ENCODE measurements around the gene SLC9B2. TPM values are rescaled to one million over a fixed set of nuclear protein-coding genes. Genes with fewer than 3 reads are reported as not detected.

The SLC9B2 gene
- 16.5 TPM for polyA plus RNA-seq (2012; ENCODE audit: missing spikeins)

- DNase-seq (ENCODE audit: insufficient read length) (no peak), FAIRE-seq (no peak)
- no peak; the same call in 1 of the 2 replicates for TF ChIP-seq POLR2A (IDR thresholded peaks at IDR 0.05; ENCODE audit: low read depth, low read length)
- no peak; the same call in 1 of the 2 replicates for TF ChIP-seq TAF1 (IDR thresholded peaks at IDR 0.05; ENCODE audit: borderline replicate concordance, low read depth, low read length)
- no peak for TF ChIP-seq POLR2AphosphoS5 (IDR thresholded peaks at IDR 0.05; ENCODE audit: low read depth, low read length)
These were observed at the start of gene SLC9B2 for GRCh38 chr4:103076747-103077347. Gene SLC9B2, minus strand, starts transcription at chr4:103076761. Its CDS starts 9,211 bp downstream, at chr4:103067550.

- no peak for TF ChIP-seq TAF1 (IDR thresholded peaks at IDR 0.05; ENCODE audit: borderline replicate concordance, low read depth, low read length)
- DNase-seq (ENCODE audit: insufficient read length) (no peak), FAIRE-seq (no peak)
These were observed 49.6 kb upstream of the SLC9B2 start for GRCh38 chr4:103126126-103126525.

GRCh38 chr4:103123114-103123513 lies 46.6 kb upstream of the SLC9B2 start:
- TF ChIP-seq POLR2A (IDR thresholded peaks at IDR 0.05; ENCODE audit: low read depth, low read length), result no peak
- no peak for TF ChIP-seq TAF1 (IDR thresholded peaks at IDR 0.05; ENCODE audit: borderline replicate concordance, low read depth, low read length)
- no peak for TF ChIP-seq POLR2AphosphoS5 (IDR thresholded peaks at IDR 0.05; ENCODE audit: low read depth, low read length)
- FAIRE-seq, result no peak

GRCh38 chr4:103118166-103118565 lies 41.6 kb upstream of the SLC9B2 start:
- FAIRE-seq, result no peak

More at GRCh38 chr4:103123114-103123513, 46.6 kb upstream of the SLC9B2 start:
- DNase-seq (ENCODE audit: insufficient read length), result no peak

GRCh38 chr4:103111598-103111997 lies 35.0 kb upstream of the SLC9B2 start:
- FAIRE-seq (peak; percentile 53), DNase-seq (ENCODE audit: insufficient read length) (no peak)
- TF ChIP-seq POLR2AphosphoS5 (IDR thresholded peaks at IDR 0.05; ENCODE audit: low read depth, low read length) (no peak), TAF1 (IDR thresholded peaks at IDR 0.05; ENCODE audit: borderline replicate concordance, low read depth, low read length) (no peak), POLR2A (IDR thresholded peaks at IDR 0.05; ENCODE audit: low read depth, low read length) (no peak)

More at GRCh38 chr4:103118166-103118565, 41.6 kb upstream of the SLC9B2 start:
- TF ChIP-seq TAF1 (IDR thresholded peaks at IDR 0.05; ENCODE audit: borderline replicate concordance, low read depth, low read length) (no peak), POLR2A (IDR thresholded peaks at IDR 0.05; ENCODE audit: low read depth, low read length) (no peak), POLR2AphosphoS5 (IDR thresholded peaks at IDR 0.05; ENCODE audit: low read depth, low read length) (no peak)
- DNase-seq (ENCODE audit: insufficient read length), result no peak

- DNase-seq (ENCODE audit: insufficient read length), result no peak
- FAIRE-seq, result no peak
- no peak for TF ChIP-seq TAF1 (IDR thresholded peaks at IDR 0.05; ENCODE audit: borderline replicate concordance, low read depth, low read length)
- no peak for TF ChIP-seq POLR2A (IDR thresholded peaks at IDR 0.05; ENCODE audit: low read depth, low read length)
- TF ChIP-seq POLR2AphosphoS5 (IDR thresholded peaks at IDR 0.05; ENCODE audit: low read depth, low read length), result no peak
These were observed 32.0 kb upstream of the SLC9B2 start for GRCh38 chr4:103108542-103108941.

- peak; percentile 30 for FAIRE-seq
These were observed 29.2 kb upstream of the SLC9B2 start for GRCh38 chr4:103105558-103106356.

GRCh38 chr4:103104886-103105285 lies 28.3 kb upstream of the SLC9B2 start:
- DNase-seq (ENCODE audit: insufficient read length) (no peak), FAIRE-seq (no peak)
- TF ChIP-seq POLR2A (IDR thresholded peaks at IDR 0.05; ENCODE audit: low read depth, low read length) (no peak), POLR2AphosphoS5 (IDR thresholded peaks at IDR 0.05; ENCODE audit: low read depth, low read length) (no peak), TAF1 (IDR thresholded peaks at IDR 0.05; ENCODE audit: borderline replicate concordance, low read depth, low read length) (no peak)

More at GRCh38 chr4:103105558-103106356, 29.2 kb upstream of the SLC9B2 start:
- no peak for TF ChIP-seq TAF1 (IDR thresholded peaks at IDR 0.05; ENCODE audit: borderline replicate concordance, low read depth, low read length)
- TF ChIP-seq POLR2A (IDR thresholded peaks at IDR 0.05; ENCODE audit: low read depth, low read length), result no peak
- no peak for TF ChIP-seq POLR2AphosphoS5 (IDR thresholded peaks at IDR 0.05; ENCODE audit: low read depth, low read length)
- DNase-seq (ENCODE audit: insufficient read length), result no peak

- no peak for FAIRE-seq
- no peak for TF ChIP-seq POLR2AphosphoS5 (IDR thresholded peaks at IDR 0.05; ENCODE audit: low read depth, low read length)
- TF ChIP-seq POLR2A (IDR thresholded peaks at IDR 0.05; ENCODE audit: low read depth, low read length), result no peak
- no peak for TF ChIP-seq TAF1 (IDR thresholded peaks at IDR 0.05; ENCODE audit: borderline replicate concordance, low read depth, low read length)
These were observed 24.1 kb upstream of the SLC9B2 start for GRCh38 chr4:103100691-103101090.

GRCh38 chr4:103099691-103100392 lies 23.3 kb upstream of the SLC9B2 start, which contains the start of gene BDH2:
Gene BDH2, minus strand, starts transcription at chr4:103099834. Its CDS starts 3,580 bp downstream, at chr4:103096254.
- DNase-seq (ENCODE audit: insufficient read length) (no peak), FAIRE-seq (peak; percentile 88)
- TF ChIP-seq TAF1 (IDR thresholded peaks at IDR 0.05; ENCODE audit: borderline replicate concordance, low read depth, low read length), result no peak
- no peak for TF ChIP-seq POLR2AphosphoS5 (IDR thresholded peaks at IDR 0.05; ENCODE audit: low read depth, low read length)
- TF ChIP-seq POLR2A (IDR thresholded peaks at IDR 0.05; ENCODE audit: low read depth, low read length), result no peak

More at GRCh38 chr4:103100691-103101090, 24.1 kb upstream of the SLC9B2 start:
- DNase-seq (ENCODE audit: insufficient read length), result no peak

GRCh38 chr4:103098756-103099440 lies 22.3 kb upstream of the SLC9B2 start:
- DNase-seq (ENCODE audit: insufficient read length) (no peak), FAIRE-seq (peak; percentile 33)
- no peak for TF ChIP-seq POLR2AphosphoS5 (IDR thresholded peaks at IDR 0.05; ENCODE audit: low read depth, low read length)
- no peak for TF ChIP-seq POLR2A (IDR thresholded peaks at IDR 0.05; ENCODE audit: low read depth, low read length)
- TF ChIP-seq TAF1 (IDR thresholded peaks at IDR 0.05; ENCODE audit: borderline replicate concordance, low read depth, low read length), result no peak

Data from GM12892 (cell line).